Kidney tubule cell (primary cell): ENCODE results near the gene ETS2.
A peak's percentile ranks its signal among the peaks of the same experiment; 100 is the strongest.

Experiments used
- DNase-seq: peaks from one replicate; pipeline ENCODE4 v3.0.0-alpha.2; 2018; ENCODE audit warnings: low spot score

Gene ETS2

GRCh38 chr21:38780879-38781278 lies 24.9 kb upstream of the ETS2 start:
- no peak for DNase-seq

- no peak for DNase-seq
These were observed 21.1 kb upstream of the ETS2 start for GRCh38 chr21:38784458-38785266.

- no peak for DNase-seq
These were observed 20.2 kb upstream of the ETS2 start for GRCh38 chr21:38785483-38785882.

- DNase-seq: no peak
These were observed 18.7 kb upstream of the ETS2 start for GRCh38 chr21:38787016-38787415.

GRCh38 chr21:38787461-38788274 lies 18.1 kb upstream of the ETS2 start:
- peak; percentile 98 for DNase-seq

GRCh38 chr21:38788275-38788905 lies 17.3 kb upstream of the ETS2 start:
- no peak for DNase-seq

- no peak for DNase-seq
These were observed 16.5 kb upstream of the ETS2 start for GRCh38 chr21:38789275-38789674.

- DNase-seq: no peak
These were observed 15.7 kb upstream of the ETS2 start for GRCh38 chr21:38790059-38790458.

GRCh38 chr21:38790961-38791360 lies 14.8 kb upstream of the ETS2 start:
- no peak for DNase-seq

GRCh38 chr21:38792676-38793459 lies 12.9 kb upstream of the ETS2 start:
- no peak for DNase-seq

GRCh38 chr21:38793926-38794713 lies 11.6 kb upstream of the ETS2 start:
- no peak for DNase-seq

- DNase-seq: peak; percentile 88
These were observed 10.8 kb upstream of the ETS2 start for GRCh38 chr21:38794978-38795377.

GRCh38 chr21:38795475-38795874 lies 10.3 kb upstream of the ETS2 start:
- DNase-seq: no peak

- DNase-seq: peak; percentile 75
These were observed 9.3 kb upstream of the ETS2 start for GRCh38 chr21:38796424-38796823.

GRCh38 chr21:38797470-38797869 lies 8.3 kb upstream of the ETS2 start:
- peak; percentile 88 for DNase-seq

- no peak for DNase-seq
These were observed 7.6 kb upstream of the ETS2 start for GRCh38 chr21:38798081-38798480.

GRCh38 chr21:38798481-38798882 lies 7.2 kb upstream of the ETS2 start:
- peak; percentile 94 for DNase-seq

- no peak for DNase-seq
These were observed 5.5 kb upstream of the ETS2 start for GRCh38 chr21:38800046-38800758.

GRCh38 chr21:38800924-38801744 lies 4.6 kb upstream of the ETS2 start:
- DNase-seq: peak; percentile 58
